Erythroblast (primary cell): ENCODE measurements around the gene RIC1.
A peak's percentile ranks its signal among the peaks of the same experiment; 100 is the strongest.
"Not testable (repeated sequence)": the region's sequence is repeated elsewhere in the genome, so short reads cannot be mapped to it uniquely, and the experiment has no call there.

Experiments
- DNase-seq, 2 experiments: peaks; one replicate each; lab custom pipeline; 2025; lab: John Stamatoyannopoulos, UW
- GATA1 ChIP-seq: IDR thresholded peaks from 2 replicates; pipeline ENCODE4 v1.6.1; 2011; ENCODE audit warnings: low read depth, mild to moderate bottlenecking, control low read depth, low read length, moderate library complexity
- POLR2A ChIP-seq: IDR thresholded peaks from 2 replicates; pipeline ENCODE4 v1.6.1; 2011; ENCODE audit warnings: mild to moderate bottlenecking, low read length

Gene RIC1

DNA sequence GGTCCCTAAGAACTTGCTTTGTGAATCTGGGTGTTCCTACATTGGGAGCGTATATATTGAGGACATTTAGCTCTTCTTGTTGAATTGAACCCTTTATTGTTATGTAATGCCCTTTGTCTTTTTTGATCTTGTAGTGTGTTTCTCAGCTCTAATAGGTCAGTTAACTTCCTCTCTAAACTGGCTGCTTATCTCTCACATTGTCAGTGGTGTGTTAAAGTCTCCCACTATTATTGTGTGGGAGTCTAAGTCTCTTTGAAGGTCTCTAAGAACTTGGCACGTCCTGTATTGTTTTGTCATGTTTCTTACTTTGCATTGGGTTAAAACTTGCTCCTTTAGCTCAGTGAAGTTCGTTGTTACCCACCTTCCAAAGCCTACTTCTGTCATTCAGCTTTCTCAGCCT is 36.2 kb downstream of the RIC1 start:
- no peak for DNase-seq
- no peak for TF ChIP-seq POLR2A
- no peak for TF ChIP-seq GATA1

DNA sequence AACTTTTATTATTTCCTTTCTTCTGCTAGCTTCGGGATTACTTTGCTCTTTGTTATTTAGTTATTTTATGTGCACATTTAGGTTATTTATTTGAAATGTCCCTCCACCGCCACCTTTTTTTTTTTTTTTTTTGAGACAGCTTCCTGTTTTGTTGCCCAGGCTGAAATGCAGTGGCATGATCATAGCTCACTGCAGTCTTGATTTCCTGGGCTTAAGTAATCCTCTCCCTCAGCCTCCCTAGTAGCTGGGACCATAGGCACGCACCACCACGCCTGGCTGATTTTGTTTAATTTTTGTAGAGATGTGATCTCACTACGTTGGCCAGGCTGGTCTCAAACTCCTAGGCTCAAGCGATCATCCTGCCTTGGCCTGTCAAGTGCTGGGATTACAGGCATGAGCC is 38.5 kb downstream of the RIC1 start:
- TF ChIP-seq GATA1 (no peak), POLR2A (no peak)
- DNase-seq, result no peak

DNA sequence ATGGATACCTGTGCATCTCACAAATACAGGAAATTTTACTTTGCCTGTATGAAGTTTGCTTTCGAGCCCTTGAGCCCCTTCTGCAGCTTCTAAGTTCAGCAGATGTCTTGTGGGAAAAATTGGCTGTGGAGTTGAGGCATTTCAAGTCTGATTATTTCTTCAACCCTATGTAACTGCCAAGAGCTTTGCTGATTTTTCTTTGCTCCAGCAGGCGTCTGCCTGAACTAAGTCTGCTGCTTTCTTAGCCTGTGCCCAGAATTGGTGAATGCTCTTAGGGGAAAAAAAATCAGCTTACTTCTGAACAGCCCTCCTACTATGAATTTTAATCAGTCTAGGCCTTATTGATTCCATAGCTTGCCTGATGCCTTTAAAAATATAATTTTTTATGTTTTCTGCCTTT is 41.2 kb downstream of the RIC1 start:
- TF ChIP-seq GATA1 (no peak), POLR2A (no peak)
- DNase-seq, result no peak

DNA sequence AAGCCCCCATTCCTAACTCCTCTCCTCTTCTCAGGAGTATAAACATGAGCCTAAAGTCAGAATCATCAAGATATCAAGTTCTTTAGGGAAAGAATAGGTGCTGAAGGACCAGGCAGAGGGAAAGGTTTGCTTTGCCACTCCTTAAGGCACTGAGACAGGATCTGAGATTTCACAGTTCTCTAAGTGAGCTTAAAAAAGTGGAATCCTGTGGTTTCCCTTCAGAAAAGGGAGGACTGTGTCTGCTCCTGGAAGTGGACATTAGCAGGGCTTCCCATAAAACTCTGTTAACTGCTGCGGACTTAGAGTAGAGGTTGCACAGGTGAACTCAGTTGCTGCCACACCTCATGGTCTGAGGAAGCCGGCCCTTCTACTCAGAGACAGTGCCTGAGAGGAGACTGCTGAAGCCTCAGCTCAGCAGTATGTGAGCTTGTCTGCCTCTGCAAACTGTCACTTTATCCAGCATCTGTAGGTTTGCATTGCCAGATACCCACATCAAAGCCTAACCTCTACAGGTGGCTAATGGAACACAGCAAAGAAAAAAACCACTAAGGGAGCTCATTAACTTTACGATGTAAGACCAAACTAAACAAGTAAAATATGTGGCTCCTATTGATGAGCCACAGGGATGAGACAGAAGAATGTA is 42.9 kb downstream of the RIC1 start:
- DNase-seq, result no peak
- TF ChIP-seq GATA1, result no peak
- no peak for TF ChIP-seq POLR2A

DNA sequence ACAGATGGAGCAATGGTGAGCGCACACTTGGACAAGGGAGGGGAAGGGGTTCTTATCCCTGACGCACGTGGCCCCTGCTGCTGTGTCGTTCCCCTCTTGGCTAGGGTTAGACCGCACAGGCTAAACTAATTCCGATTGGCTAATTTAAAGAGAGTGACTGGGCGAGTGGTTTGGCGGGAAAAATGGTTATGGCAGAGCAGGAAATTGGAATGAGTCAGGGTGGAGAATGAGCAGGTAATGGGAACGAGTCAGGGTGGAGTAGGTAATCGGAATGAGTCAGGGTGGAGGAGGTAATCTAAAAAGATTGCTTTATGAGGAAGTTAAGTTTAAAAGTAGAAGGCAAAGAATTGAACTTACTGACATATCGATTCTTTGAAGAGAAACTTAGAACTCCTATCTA is 46.1 kb downstream of the RIC1 start:
- DNase-seq, result not testable (repeated sequence)

GRCh38 chr9:5683591-5683990 is 54.7 kb downstream of the RIC1 start:
- DNase-seq, result not testable (repeated sequence)

DNA sequence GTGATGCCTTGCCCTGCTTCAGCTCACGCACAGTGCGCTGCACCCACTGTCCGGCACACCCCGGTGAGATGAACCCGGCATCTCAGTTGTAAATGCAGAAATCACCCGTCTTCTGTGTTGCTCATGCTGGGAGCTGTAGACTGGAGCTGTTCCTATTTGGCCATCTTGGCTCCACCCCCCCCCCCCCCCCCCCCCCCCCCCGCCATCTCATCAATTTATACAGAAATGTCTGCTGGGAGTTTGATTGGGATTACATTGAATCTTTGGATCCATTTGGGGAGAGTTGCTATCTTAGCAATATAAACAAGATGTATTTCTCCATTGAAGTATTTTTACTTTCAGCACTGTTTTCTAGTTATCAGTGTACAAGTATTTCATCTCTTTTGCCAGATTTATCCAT is 55.2 kb downstream of the RIC1 start:
- TF ChIP-seq POLR2A (no peak), GATA1 (no peak)
- DNase-seq, result no peak

GRCh38 chr9:5688109-5688508 is 59.2 kb downstream of the RIC1 start:
- peak in 1 of 2 experiments; percentile 17 for DNase-seq
- TF ChIP-seq GATA1 (no peak), POLR2A (no peak)

- no peak for DNase-seq
- TF ChIP-seq POLR2A (no peak), GATA1 (no peak)
Measured at GRCh38 chr9:5690278-5690677, 61.4 kb downstream of the RIC1 start.

GRCh38 chr9:5695860-5696259 is 67.0 kb downstream of the RIC1 start:
- TF ChIP-seq GATA1, result no peak
- TF ChIP-seq POLR2A, result no peak
- DNase-seq, result no peak

- DNase-seq, result no peak
- TF ChIP-seq POLR2A (no peak), GATA1 (no peak)
Measured at GRCh38 chr9:5696884-5697283, 68.0 kb downstream of the RIC1 start.

- no peak for DNase-seq
- no peak for TF ChIP-seq GATA1
- TF ChIP-seq POLR2A, result no peak
Measured at GRCh38 chr9:5698004-5698403, 69.1 kb downstream of the RIC1 start.

- DNase-seq, result no peak
- TF ChIP-seq GATA1 (no peak), POLR2A (no peak)
Measured at GRCh38 chr9:5698810-5699556, 70.1 kb downstream of the RIC1 start.

DNA sequence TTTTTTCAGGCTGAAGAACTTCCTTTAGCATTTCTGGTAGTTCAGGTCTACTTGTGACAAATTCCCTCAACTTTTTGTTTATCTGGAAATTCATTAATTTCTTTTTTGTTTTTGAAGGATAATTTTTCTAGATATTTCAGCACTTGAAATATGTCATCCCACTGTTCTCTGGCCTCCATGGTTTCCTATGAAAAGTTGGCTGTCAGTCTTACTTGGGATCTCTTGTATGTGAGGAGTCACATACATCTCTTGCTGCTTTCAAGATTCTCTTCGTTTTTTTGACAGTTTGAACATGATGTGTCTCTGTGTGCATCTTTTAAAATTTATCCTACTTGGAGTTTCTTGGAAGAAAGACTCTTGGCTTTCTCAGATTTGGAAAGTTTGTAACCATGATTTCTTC is 79.5 kb downstream of the RIC1 start:
- peak; percentile 16 to 24 for DNase-seq
- TF ChIP-seq GATA1, result no peak
- no peak for TF ChIP-seq POLR2A

DNA sequence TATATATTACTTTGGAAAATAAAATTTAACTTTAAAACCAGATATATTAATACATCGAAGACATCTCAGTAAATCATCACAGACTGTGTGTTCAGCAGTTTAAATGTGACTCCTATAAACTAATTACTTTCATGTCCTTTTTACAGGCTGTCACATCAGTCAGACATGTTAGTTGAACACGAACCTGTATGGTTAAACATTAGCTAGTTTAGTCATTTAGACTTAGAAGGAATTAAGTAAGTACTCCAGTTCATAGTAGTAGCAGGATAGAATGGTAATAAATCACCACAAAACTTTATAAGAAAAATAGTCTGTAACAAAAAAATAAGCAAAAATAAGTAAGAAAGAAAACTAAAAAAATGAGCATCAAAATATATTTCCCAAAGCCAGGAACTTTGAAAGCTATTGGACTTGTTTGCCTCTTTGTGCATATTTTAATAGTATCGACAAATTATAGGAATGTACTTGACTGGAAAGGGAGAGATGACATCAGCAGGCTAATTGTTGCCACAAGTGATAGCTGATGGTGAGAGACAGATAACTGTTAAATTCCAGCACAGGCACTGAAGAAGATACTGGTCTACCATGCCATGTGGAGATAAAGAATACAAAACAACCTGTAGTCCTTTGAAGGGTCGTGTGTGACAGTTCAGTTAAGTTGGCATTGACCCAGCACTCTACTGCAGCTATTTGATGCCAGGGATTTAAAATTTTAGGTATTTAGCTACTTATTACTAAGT is 83.9 kb downstream of the RIC1 start:
- DNase-seq, result peak in 1 of 2 experiments; percentile 48
- no peak for TF ChIP-seq POLR2A
- TF ChIP-seq GATA1, result no peak
